Measurements from ENCODE around the gene ARRB1. TPM values are rescaled to one million over a fixed set of nuclear protein-coding genes. Genes with fewer than 3 reads are reported as not detected.

ARRB1 gene
- total and polyA plus RNA-seq, 9 of the 15 experiments (the other 6 are each of a cell fraction or from before 2014, with no cell fraction given) = 6.6 to 45.4 (median 28.5) TPM

DNA sequence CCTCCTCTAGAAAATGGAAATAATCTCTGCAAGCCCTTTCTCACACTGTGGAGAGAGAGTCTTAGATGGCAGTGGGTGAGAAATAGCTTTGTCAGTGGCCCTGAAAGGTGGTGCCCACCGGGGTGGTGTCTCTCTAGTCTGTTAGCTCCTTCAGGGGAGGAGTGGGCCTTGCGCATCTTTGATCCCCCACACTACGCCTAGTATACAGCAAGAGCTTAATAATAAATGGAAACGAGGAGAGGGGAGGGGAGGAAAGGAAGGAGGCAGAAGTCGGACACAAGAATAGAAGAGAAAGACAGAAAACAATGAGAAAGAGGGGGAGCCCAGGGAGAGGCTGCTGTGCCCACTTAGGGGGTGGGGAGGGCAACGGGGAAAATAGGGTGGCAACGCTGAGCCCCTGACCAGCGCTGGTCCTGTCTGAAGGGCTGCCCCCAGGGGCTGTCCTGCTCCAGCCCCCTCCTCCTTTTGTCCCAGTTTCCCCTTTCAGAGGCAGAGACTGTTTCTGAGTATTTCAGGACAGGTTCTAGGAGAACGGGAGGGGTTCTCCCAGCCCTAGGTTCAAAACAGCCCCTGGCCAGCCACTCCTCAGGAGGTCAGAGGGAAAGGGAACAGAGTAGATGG lies 1.2 kb downstream of the ARRB1 start (continued):
- TF ChIP-seq, protein P1, sequence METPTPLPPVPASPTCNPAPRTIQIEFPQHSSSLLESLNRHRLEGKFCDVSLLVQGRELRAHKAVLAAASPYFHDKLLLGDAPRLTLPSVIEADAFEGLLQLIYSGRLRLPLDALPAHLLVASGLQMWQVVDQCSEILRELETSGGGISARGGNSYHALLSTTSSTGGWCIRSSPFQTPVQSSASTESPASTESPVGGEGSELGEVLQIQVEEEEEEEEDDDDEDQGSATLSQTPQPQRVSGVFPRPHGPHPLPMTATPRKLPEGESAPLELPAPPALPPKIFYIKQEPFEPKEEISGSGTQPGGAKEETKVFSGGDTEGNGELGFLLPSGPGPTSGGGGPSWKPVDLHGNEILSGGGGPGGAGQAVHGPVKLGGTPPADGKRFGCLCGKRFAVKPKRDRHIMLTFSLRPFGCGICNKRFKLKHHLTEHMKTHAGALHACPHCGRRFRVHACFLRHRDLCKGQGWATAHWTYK (CRISPR knock-in tag; IDR thresholded peaks at IDR 0.05) = 0 out of 2 replicates have a peak, but pooled peaks have one; percentile 2
- TF ChIP-seq KDM2B (CRISPR knock-in tag; IDR thresholded peaks at IDR 0.05) (0 out of 2 replicates have a peak, but pooled peaks have one; percentile 19), BHLHE40 (IDR thresholded peaks at IDR 0.05; ENCODE audit: low read length) (no peak), ELF2 (CRISPR knock-in tag; IDR thresholded peaks at IDR 0.05) (0 out of 2 replicates have a peak, but pooled peaks have one; percentile 19), SNRNP70 (optimal IDR thresholded peaks at IDR 0.05; ENCODE audit: low read depth, low read length) (no peak), NR2C2 (CRISPR knock-in tag; IDR thresholded peaks at IDR 0.05) (no peak), NR2C2 (tag; IDR thresholded peaks at IDR 0.05) (peak; percentile 2; the same call in 1 of the 2 replicates), ZC3H8 (IDR thresholded peaks at IDR 0.05) (no peak), ZNF318 (IDR thresholded peaks at IDR 0.05; ENCODE audit: borderline replicate concordance in 1 of 2, low read depth in 1 of 2) (no peak), TSHZ1 (CRISPR knock-in tag; IDR thresholded peaks at IDR 0.05) (no peak), ZNF707 (CRISPR knock-in tag; conservative IDR thresholded peaks at IDR 0.05) (no peak)
- TF ChIP-seq, protein P2, sequence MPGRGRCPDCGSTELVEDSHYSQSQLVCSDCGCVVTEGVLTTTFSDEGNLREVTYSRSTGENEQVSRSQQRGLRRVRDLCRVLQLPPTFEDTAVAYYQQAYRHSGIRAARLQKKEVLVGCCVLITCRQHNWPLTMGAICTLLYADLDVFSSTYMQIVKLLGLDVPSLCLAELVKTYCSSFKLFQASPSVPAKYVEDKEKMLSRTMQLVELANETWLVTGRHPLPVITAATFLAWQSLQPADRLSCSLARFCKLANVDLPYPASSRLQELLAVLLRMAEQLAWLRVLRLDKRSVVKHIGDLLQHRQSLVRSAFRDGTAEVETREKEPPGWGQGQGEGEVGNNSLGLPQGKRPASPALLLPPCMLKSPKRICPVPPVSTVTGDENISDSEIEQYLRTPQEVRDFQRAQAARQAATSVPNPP (IDR thresholded peaks at IDR 0.05; ENCODE audit: borderline replicate concordance, insufficient read depth, insufficient read length) = no peak
